AG09319 (cell line): ENCODE results near the gene HAPLN2.

ENCODE experiments used
- DNase-seq: peaks from one replicate; pipeline ENCODE4 v3.0.0-alpha.2; 2010; ENCODE audit warnings: low read depth; ENCODE audit errors: extremely low read depth
- TF ChIP-seq, protein P1 (sequence below): IDR thresholded peaks from 2 replicates; pipeline ENCODE4 v1.5.1; 2011; ENCODE audit warnings: low read depth, mild to moderate bottlenecking, inconsistent platforms, low read length, moderate library complexity

Gene HAPLN2

DNA sequence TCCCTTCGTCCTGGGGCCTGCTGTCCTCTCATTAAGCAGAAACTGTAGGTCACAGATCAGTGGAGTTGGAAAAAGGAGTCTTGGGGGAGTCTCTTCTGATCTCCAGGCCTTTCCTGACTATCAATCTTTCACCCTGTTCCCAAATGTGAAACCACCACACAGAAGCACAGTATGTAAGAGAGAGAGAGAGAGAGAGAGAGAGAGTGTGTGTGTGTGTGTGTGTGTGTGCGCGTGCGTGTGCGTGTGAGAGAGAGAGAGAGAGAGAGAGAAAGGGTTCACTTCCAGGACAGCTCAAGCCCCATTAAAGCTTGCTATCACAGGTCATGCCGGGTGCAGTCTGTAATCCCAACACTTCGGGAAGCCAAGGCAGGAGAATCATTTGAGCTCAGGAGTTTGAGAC, 41.2 kb upstream of the HAPLN2 start:
- no peak for DNase-seq
- TF ChIP-seq, protein P1, sequence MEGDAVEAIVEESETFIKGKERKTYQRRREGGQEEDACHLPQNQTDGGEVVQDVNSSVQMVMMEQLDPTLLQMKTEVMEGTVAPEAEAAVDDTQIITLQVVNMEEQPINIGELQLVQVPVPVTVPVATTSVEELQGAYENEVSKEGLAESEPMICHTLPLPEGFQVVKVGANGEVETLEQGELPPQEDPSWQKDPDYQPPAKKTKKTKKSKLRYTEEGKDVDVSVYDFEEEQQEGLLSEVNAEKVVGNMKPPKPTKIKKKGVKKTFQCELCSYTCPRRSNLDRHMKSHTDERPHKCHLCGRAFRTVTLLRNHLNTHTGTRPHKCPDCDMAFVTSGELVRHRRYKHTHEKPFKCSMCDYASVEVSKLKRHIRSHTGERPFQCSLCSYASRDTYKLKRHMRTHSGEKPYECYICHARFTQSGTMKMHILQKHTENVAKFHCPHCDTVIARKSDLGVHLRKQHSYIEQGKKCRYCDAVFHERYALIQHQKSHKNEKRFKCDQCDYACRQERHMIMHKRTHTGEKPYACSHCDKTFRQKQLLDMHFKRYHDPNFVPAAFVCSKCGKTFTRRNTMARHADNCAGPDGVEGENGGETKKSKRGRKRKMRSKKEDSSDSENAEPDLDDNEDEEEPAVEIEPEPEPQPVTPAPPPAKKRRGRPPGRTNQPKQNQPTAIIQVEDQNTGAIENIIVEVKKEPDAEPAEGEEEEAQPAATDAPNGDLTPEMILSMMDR, result no peak

DNA sequence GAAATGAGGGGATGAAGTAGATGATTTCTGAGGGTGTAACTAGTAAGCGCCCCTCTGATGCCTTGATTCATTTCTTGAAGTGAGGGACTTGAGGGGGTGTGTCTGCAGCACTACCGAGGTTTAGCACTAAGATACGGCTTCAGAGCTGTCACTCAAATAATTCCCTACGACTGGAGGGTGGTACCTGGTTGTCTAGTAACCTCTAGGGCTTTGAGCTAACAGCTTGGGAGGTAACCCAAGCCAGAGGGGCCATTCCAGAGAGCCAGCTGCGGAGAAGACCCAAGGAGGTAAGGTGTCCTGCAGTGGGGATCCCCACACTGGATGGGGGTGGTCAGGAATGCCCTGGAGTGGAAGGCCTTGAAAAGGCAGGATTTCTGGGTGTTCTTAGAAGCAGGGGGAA, 39.7 kb upstream of the HAPLN2 start, which contains the start of gene TTC24:
Gene TTC24 (plus strand): TSS at position 252 of the 400 bp plus-strand sequence. CDS start 1,642 bp downstream, outside the sequence.
- DNase-seq, result no peak
- TF ChIP-seq, protein P1, result no peak

DNA sequence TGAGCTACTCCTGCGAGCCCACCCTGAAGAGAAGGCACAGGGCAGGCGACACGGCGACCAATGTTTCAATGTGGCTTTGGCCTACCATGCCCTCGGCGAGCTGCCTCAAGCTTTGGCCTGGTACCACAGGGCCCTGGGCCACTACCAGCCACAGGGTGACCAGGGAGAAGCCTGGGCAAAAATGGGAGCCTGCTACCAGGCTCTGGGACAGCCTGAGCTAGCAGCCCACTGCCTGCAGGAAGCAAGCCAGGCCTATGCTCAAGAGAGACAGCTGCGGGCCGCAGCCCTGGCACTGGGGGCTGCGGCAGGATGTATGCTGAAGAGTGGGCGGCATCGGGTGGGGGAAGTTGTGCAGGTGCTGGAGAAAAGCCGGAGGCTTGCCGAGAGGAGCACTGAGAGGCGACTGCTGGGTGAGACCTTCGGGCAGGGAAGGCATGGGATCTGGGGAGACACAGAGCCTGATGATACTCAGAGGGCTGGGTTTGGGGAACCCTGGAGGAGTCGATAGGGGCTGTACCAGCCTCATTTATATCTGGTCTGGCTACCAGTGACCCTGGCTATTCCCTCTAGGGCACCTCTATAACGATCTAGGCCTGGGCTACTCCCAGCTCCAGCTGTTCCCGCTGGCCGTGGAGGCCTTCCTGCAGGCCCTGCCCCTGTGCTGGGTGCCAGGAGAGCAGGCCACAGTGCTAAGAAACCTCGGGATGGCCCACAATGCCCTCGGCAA, 37.4 kb upstream of the HAPLN2 start:
- no peak for DNase-seq
- TF ChIP-seq, protein P1, result no peak

DNA sequence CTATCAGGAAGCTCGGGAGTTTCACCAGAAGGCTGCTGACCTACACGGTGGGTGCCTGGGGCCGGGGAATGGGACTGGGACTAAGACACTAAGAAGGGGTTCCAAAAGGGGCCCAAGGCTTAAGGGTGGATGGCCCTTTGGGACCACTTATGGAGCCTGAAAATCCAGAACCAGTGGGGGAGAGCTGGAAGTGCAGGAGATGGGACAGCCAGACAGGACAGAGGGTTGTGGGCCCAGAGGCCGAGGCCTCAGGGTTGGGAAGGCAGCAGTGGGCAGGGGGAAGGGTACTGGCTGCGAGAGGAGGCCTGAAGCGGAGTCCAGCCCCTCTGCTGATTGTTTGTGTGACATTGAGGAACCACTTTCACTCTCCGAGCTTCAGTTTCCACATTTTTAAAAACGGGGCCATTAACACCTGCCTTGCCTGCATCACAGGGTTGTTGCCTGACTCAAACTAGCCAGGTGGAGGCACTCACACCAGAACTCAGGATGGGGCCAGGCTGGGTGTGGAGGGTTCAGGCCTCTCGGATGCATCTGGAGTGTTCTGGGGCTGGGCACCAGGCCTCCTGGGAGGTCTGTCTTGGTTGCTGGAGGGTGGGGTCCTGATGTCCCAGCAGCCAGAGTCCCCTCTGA, 36.7 kb upstream of the HAPLN2 start:
- DNase-seq, result no peak
- TF ChIP-seq, protein P1, result no peak

DNA sequence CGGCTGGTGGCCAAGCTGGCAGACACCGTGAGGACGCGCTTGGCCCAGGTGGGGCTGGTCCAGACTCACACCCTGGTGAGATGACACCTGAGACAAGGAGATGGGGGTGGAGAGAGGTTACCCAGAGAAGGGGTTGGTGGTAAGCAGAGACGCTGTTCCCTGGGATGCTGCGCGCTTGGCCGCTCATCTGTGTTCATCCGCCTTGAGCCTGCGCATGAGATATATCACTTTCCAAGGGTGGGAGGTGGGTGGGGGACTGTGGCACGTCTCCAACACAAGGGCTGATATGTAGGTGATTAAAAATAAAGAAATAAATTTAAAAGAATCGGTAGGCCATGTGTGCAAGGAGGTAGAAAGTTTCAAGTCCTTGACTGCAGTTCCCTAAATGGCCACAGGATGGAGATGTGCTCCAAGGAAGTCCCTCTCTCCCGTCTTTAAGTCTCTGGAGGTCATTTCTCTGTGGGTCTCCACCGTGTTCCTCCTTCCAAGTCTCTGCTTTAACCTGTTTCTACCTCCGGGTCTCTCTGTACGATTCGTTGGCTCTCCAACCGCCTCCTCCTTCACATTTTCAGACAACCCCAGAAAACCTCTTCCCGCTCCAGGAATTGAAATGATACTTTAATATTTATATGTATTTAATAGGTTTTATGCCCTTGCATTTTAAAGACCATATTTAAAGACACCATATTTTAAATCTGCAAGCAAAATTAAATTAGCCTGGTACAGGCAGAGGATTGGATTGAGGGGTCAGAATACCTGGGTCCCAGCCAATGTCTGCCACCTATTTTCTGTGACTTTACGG, 35.2 kb upstream of the HAPLN2 start:
- TF ChIP-seq, protein P1, result peak; percentile 90

DNA sequence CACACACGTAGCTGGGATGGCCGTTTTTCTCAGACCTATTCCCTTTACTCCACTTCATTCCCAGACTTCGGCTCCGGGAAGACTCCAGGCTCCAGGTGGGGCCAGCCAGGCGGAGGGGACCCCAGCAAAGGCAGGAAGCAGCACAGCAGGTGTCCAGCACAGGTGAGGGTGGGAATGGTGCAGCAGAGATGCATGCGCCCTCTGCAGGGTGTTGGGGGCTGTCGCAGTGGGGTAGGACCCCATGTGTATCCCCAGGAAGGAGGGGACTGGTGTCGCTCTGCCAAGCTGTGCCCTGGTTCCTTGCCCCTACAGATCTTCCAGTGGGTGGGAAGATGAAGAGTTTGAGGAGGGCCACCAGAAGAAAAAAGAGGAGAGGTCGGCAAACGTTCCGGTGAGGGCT, 34.4 kb upstream of the HAPLN2 start:
- no peak for DNase-seq
- TF ChIP-seq, protein P1, result no peak

More for the DNA sequence above, 35.2 kb upstream of the HAPLN2 start:
- DNase-seq, result peak; percentile 65
